ENCODE data around the gene RFPL1.

GRCh38 chr22:29388759-29389090 is 49.7 kb upstream of the RFPL1 start:
- TF ChIP-seq, protein P1, sequence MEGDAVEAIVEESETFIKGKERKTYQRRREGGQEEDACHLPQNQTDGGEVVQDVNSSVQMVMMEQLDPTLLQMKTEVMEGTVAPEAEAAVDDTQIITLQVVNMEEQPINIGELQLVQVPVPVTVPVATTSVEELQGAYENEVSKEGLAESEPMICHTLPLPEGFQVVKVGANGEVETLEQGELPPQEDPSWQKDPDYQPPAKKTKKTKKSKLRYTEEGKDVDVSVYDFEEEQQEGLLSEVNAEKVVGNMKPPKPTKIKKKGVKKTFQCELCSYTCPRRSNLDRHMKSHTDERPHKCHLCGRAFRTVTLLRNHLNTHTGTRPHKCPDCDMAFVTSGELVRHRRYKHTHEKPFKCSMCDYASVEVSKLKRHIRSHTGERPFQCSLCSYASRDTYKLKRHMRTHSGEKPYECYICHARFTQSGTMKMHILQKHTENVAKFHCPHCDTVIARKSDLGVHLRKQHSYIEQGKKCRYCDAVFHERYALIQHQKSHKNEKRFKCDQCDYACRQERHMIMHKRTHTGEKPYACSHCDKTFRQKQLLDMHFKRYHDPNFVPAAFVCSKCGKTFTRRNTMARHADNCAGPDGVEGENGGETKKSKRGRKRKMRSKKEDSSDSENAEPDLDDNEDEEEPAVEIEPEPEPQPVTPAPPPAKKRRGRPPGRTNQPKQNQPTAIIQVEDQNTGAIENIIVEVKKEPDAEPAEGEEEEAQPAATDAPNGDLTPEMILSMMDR (conservative IDR thresholded peaks at IDR 0.05) = no peak
- TF ChIP-seq EZH2 (IDR thresholded peaks at IDR 0.05; ENCODE audit: low read depth) = no peak

All from PC-9 (cell line).